GM19239 (cell line): Measurements from ENCODE around the gene TTC9C.
"Not testable (repeated sequence)": the region's sequence is repeated elsewhere in the genome, so short reads cannot be mapped to it uniquely, and the experiment has no call there.

Experiments used
- DNase-seq: peaks from one replicate; pipeline ENCODE4 v3.0.0; 2011; ENCODE audit warnings: low spot score; ENCODE audit not compliant: insufficient read length
- FAIRE-seq: peaks from 2 replicates; lab custom pipeline; 2011; peaks lifted over from hg19 to GRCh38; lab: Jason Lieb, UNC

Gene TTC9C

DNA sequence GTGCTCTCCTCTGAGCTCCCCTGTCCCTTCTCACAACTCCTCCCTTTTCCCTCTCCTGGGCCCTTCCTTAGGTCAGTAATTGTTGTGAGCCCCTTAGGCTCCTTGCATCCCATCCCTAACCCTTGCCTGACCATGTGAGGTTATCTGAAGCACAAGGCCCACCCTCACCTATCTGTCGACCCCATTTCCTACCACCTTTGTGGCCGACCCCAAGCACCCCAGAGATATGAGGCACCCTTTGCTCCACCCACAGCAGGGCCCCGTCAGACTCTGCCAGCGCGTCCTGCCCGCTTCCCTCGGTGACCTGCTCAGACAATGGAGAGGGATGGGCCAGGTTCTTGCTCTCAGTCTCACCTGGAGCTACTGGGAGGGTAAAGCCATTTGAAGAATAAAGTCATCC, 19.5 kb upstream of the TTC9C start:
- DNase-seq (no peak), FAIRE-seq (no peak)

DNA sequence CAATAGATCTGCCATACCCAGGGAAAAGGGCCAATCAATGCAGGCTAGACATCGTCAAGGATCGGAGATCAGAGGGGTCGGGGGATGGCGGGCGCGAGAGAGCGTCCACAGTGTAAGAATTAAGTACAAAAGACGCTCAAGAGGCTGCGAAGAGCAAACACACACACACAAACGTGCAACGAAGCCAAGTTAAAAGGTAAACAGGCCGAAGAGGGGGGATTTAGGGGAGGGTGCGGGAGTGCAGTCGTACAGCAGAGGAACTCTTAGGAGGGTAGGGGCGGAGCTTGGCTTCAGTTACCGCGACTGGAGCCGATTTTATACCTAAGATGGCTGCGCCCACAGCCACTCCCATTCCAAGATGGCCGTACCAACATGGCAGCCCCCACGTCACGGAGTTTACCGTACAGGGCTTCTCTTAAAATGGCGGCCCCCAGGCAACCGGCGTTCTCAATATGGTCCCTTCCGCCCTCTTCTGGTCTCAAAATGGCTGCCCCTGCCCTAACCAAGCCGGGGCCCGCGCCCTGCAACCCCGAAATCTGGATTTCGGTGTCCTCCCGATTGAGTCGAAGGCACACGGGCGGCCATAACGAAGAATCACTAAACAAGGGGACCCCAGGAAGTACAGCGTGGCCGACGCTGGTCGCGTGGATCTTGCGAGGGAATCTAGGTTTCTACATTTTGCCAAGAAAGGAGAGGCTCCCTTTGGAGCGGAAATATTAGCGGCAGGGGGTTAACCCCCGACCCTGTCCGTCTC, 18.9 kb upstream of the TTC9C start:
- DNase-seq (peak; percentile 77), FAIRE-seq (peak; percentile 91)

DNA sequence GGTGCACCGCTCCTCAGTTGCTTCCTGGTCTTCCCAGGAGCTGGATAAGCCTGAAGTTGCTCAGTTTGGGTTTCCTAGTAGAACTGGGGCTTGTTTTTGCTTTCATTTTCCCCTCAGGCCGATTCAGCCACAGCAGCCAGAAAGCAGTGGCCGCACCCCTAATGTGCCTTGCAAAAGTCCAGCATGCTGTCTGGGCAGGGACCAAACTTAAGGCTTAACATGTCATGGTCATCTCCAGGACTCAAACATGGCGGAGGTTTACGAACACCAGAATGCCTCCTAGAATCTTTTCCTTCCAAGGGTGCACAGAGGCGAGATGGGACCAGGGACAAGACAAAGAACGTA, 18.3 kb upstream of the TTC9C start:
- FAIRE-seq = no peak

DNA sequence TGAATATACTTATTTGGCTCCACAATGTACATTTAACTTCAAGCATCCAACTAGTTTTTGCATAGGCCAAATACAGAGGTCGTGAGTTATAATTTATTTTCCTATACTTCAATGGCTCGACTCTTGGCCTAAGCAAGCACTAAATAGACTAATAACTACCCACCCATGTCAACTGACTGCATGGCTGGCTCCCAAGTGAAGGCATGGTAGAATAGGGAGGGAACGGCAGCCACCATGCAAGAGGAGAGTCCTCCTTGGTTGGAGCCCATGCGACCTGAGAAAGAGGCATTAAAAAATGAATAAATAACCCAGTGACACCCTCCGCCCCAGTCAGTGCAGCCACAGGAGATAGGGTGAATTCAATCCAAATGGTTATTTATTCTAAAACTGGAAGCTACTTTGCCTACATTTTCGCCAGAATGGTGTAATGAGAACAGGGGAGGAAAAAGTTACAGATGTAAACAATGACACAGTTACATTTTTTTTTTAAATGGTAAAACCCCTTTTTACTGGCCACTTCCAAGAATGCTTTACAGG, 15.9 kb upstream of the TTC9C start:
- FAIRE-seq (no peak), DNase-seq (no peak)

More for the DNA sequence above, 18.3 kb upstream of the TTC9C start:
- no peak for DNase-seq

DNA sequence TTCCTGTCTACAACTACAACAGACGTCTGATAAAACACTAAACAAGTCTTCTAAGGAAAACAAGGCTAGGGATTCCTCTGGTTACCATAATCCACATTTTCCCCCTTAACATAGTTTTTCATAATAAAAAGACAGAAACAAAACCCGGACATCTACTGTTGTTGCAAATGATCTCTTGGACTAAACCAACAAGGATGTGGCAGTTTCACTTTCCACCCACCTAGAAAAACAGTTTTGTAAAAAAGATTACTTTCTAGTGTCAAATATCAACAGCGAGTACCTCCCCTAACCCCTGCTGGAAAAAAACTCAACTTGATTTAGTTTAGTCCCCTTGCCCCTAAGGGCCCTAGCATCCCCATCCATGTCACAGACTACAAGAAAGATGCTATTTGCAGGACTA, 15.4 kb upstream of the TTC9C start:
- DNase-seq = no peak
- peak; percentile 14 for FAIRE-seq

DNA sequence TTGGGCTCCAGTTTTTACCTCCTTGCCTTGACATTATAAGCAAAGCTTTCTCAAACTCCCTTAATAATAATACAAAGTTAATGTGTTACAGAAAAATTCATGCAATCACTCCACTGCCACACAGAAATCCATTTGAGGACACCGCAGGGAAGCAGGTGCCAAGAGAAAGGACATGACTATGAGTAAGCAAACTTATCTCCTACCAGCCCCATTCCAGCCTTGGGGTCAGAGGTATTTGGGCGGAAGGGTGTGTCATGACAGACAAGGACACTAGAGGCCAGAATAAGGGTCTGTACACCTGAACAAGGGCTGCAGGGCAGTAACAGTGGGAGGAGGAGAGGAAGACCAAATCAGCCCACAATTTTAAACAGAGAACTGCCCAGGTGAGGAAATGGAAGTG, 14.9 kb upstream of the TTC9C start:
- no peak for DNase-seq
- FAIRE-seq = no peak

DNA sequence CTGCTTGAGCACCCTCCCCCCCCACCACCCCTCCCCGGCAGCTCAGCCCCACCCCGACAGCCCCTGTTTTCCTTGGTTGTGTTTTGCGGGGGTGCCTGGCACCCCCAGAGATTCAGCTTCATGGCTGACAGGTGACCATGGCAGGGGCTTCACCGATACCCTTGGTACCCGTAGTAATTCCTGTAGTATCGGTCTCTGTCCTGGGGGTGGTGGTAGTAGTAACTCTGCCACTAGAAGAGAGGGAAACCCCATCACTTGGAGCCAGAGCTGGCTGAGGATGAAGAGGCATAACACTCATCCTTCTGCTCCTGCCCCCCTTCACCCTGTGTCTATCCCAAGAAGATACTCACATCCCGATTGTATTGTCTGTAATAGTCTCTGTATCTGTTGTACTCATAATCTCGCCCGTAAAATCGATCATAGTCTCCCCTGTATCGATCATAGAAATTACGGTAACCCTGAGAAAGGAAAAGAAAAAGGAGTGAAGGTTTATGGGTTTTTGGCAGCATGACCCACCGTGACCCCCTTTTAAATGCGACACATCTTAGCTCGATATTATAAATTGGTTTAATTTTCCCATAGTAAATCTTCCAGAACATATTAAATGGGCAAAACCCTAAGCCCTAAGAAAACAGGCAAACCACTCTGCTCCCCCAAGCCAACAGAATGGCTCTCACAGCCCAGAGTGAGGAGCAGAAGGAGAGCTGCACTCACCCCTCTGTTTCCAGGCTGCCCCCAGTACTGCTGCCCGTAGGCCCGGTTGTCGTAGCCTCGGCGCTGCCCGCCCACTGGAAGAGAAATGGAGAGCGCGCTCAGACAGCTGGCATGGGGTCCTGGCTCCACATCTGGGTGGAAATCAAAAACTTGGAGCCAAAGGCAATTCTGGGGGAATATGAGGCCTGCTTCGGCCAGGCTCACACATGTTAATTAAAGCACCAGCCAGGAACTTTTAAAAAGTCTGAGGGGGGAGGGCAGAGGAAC, 12.8 kb upstream of the TTC9C start:
- FAIRE-seq = no peak

DNA sequence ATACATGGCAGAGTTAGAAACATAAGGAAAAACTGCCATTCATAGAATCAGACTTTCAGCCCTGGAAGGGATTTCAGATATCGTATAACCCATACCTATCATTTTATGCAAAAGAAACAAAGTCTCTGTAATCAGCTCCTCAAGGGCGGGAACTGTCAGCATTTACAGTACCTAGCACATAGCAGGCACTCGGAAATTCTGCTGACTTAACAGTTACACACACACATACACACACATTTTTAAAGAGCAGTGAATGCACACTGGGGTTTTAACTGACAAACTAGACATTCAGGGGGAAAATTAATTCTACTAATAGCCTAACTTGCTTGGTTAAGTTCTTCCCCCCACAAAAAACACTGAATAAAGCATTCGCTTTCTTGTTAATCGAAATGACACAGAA, 12.1 kb upstream of the TTC9C start:
- FAIRE-seq = no peak

More for the DNA sequence above, 12.8 kb upstream of the TTC9C start:
- DNase-seq = no peak

DNA sequence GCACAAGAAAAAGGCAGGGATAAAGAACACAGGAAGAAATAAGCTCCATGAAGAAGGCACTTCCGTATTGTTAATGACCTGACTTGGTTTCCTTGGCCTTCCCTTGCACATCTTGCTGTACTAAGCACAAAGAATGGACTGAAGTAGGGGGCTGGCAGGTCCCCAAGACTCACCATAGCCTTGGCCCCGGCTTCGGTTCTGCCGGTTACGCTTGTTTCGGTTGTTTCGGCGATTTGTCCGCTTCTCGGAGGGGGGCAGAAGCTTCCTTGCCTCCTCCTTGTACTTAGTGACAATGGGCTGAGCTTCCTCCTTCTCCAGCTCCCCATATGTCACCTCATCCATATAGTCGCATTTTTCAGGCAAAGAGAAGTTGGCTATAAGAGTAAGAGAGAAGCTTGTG, 11.5 kb upstream of the TTC9C start:
- FAIRE-seq = no peak
- DNase-seq = no peak

More for the DNA sequence above, 12.1 kb upstream of the TTC9C start:
- DNase-seq = no peak

DNA sequence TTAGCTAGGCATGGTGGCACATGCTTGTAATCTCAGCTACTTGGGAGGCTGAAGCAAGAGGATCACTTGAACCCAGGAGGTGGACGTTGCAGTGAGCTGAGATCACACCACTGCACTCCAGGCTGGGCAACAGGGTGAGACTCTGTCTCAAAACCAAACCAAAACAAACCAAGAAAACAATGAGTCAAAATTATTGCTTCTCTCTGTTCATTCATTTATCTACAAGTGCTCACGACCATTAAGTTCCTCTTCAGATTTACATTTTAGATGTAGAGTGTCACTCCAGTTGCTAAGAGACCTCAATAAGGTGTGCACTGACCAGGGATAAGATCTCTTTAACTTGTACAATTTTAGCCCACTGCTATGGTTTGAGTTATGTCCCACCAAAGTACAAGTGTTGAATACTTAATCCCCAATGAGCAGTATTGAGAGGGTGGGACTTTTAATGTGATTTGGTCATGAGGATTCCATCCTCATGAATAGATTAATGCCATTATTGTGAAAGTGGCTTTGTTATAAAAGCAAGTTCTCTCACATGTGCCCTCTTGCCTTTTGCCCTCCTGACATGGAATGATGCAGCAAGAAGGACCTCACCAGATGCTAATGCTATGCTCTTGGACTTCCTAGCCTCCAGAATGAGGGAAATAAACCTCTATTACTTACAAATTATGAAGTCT, 8.8 kb upstream of the TTC9C start:
- FAIRE-seq = no peak
- DNase-seq = no peak

DNA sequence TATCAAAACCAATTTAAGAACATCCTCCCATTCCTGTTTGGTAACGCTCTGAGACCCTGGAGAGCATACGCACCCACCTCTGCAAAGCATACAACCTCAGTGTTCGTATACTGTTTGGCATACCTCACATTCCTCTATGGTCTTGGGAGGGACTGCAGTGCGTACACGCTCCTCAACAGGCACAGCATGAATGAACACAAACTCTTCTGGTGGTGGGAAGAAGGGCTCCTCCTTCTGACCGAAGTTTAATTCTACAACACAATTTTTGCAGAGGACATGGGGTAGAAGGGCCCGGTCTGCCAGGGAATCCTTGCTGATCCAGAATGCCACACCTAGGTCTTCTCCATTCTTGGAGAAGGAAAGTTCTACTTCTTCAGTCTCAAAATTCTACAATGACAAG, 6.3 kb upstream of the TTC9C start:
- no peak for DNase-seq
- no peak for FAIRE-seq

DNA sequence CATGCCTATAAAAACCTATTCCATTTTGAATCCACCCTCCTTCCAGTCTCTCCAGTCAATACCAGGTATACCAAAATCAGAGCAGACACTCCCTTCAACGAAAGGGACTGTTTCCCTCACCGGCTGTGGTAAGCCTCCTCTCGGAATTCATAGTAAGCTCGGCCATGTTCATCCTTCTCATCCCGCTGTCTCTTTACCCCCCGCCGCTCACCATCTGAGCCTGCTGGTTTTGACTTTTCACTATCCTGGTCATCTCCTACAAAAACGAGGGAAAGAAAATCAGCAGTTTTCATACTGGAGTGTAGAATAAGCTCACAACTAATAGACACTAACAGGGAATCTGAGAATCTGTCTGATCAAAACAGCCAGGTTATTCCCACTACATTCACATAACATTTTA, 4.1 kb upstream of the TTC9C start:
- DNase-seq = no peak
- FAIRE-seq = no peak

DNA sequence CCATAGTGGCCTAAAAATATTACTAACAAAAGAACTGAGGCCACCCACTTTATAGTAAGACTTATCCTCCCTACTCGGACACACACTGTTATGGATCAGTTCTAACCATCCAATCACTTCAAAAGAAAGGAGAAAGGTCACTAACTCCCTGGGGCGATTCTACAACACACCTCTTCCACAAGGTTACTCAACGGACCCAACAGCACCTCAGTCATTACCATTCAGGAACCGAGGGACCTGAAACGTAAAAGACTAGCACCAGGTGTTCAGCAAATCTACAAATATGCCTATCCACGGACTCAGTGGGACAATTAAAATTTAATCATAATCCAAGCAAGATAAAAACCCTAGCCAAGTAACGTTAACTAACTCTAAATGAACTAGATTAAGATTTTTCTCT, 2.6 kb upstream of the TTC9C start:
- FAIRE-seq (no peak), DNase-seq (no peak)

DNA sequence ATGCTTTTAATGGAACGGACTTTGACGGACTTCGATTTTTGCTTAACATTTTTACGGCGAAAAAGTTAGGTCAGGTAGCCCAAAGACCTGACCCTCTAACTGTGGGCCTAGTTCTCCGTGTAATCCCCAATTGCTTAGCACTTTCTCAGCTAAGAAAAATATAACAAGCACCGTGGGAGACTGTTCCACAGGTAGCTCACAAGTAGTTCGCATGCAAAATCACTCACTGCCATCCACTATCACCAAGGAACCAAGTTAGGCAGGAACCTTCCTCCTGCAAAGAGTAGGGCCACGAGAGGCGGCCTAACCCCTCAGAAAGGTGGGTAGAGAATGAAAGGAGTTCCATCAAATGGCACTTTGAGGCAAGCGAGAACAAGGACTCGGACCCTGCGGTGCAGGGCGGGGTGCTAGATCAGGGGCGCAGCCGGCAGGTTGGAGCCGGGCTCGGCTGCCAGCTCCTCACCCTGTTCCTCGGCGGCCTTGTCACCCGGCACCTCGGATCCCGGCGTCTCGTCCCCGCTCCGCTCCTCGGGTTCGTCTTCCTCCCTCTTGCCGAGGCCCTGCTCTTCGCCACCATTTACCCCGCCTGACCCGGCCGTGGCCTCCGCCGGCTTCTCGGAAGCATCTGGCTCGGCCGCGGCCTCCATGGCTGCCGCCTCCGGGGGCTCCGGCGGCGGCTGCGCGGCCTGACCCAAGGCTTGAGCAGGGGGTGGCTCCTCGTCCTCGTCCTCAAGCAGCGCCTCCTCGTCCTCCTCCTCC, 2.0 kb upstream of the TTC9C start:
- FAIRE-seq = no peak
- DNase-seq = no peak

DNA sequence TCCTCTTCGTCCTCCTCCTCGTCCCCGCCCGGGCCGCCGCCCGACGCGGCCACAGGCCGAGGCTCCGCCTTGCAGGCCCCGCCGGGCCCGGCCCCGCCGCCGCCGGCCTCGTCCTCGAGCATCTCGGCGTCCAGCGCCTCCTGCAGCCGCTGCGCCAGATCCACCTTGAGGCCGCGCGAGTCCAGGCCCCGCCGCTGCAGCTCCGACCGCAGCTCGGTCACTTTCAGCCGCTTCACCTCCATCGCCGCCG, 1.4 kb upstream of the TTC9C start:
- DNase-seq (no peak), FAIRE-seq (no peak)

DNA sequence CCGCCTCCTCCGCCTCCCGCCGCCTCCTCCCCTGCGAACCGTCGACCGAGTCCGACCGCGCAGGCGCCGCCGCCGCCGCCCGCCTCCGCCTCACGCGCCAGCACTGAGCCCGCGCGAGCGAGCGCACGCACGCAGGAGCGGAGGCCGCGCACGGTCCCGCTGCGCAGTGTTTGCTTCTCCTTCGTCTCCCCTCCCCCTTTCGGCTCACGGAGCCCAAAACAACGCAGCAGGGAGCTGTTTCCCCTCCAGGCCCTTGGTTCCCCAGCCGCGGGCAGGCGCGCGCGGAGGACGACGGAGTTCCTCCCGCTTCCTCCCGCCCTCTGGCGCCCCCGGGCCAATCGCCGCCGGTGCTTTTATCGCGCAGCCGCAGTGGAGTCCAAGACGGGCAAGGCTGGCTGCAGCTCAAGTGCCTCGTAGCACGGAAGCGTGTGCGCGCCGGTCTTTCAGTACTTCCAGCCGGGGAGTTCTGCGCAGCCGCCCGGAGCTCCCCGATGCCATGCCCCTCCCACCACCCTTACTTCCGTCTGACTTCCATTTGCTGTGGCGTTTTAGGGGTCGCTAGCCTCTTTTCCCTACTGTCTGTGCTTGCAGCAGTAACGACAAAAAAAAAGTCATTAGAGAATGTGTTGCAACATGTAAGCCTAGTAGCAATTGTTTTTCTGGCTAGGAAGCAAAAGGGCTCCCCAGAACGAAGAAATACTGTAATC, 968 bp upstream of the TTC9C start, which contains the start of gene HNRNPUL2:
Gene HNRNPUL2 (minus strand): TSS at position 293 of the 707 bp plus-strand sequence. CDS start 301 bp downstream, outside the sequence.
- DNase-seq = peak; percentile 91
- FAIRE-seq = no peak

DNA sequence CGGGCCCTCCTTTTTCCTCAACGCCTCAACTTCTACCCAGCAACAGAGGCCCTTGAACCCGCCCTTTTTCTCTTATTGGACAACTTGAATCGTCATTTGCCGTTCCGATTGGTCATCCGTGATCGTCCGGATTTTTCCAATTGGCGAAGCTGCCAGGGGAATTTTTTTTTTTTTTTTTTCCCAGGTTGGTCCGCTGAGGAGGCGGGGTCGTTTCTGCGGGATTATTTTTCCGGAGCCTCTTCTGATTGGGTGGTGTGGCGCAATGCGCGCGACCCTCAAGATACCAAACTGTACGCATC, 465 bp upstream of the TTC9C start:
- DNase-seq = peak; percentile 38
- peak; percentile 91 for FAIRE-seq

DNA sequence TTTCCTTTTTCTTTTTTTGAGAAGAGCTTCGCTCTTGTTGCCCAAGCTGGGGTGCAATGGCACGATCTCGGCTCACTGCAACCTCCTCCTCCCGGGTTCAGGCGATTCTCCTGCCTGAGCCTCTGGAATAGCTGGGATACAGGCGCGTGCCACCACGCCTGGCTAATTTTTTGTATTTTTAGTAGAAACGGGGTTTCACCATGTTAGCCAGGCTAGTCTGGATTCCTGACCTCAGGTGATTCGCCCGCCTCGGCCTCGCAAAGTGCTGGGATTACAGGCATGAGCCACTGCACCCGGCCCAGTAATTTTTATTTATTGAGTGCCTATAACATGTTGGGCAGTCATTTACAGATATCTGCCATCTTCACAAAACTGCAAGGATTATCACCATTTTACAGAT, 1.8 kb downstream of the TTC9C start:
- not testable (repeated sequence) for DNase-seq, FAIRE-seq

DNA sequence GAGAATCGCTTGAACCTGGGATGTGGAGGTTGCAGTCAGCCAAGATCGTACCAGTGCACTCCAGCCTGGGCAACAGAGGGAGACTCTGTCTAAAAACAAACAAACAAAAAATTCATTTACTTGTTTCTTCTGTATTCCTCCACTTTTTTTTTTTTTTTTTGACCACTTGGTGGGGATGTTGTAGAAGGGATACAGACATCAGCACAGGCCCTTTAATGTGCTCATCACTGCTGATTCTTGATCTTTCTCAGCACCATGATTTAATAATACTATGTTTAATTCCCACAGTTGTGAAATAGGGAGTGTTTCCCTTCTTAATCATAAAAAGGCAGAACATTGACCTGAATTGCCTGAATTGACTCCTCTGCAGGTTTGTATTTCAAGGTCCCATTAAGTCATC, 4.5 kb downstream of the TTC9C start:
- DNase-seq = no peak
- no peak for FAIRE-seq

DNA sequence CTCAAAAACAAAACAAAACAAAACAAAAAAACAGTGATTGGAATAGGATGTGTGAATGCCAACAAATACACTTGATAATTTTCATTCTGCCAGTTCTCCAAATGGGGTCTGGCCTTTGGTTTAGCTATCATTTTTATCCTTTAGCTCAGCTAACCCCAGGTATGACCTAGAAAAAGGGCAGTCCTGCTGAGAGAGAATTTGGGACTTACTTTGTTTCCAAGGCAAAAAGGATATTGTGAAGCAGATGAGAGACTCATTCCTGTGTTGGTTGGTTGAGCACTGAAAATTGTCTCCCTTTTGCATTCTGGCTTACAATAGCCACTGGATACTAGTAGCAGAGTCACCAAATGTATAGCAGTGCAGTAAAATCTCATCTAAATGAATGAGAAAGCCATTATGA, 8.9 kb downstream of the TTC9C start:
- DNase-seq (no peak), FAIRE-seq (no peak)
